KMS-11 (cell line): ENCODE measurements around the gene ASPSCR1.

Experiments used
- H2AFZ ChIP-seq: fragments of 200-600 bp; sonication (generic); 2 replicates; pipeline ENCODE4 v1.6.1; 2016; ENCODE audit warnings: antibody characterized with exemption, mixed run types, low read depth
- H3K27ac ChIP-seq: fragments of 200-600 bp; sonication (generic); 2 replicates; pipeline ENCODE4 v1.6.1; 2016; ENCODE audit warnings: mild to moderate bottlenecking, mixed run types
- H3K27me3 ChIP-seq: fragments of 200-600 bp; sonication (generic); 2 replicates; pipeline ENCODE4 v1.6.1; 2017; ENCODE audit warnings: mild to moderate bottlenecking, low read depth, mixed run types, moderate library complexity; ENCODE audit not compliant: insufficient read depth
- H3K36me3 ChIP-seq: fragments of 200-600 bp; sonication (generic); 2 replicates; pipeline ENCODE4 v1.6.1; 2017; ENCODE audit warnings: mild to moderate bottlenecking, mixed run types; ENCODE audit not compliant: insufficient read depth
- H3K4me1 ChIP-seq: fragments of 200-600 bp; sonication (generic); 2 replicates; pipeline ENCODE4 v1.6.1; 2016; ENCODE audit warnings: mild to moderate bottlenecking, low read depth, mixed run types; ENCODE audit not compliant: poor library complexity, severe bottlenecking
- H3K4me2 ChIP-seq: fragments of 200-600 bp; sonication (generic); 2 replicates; pipeline ENCODE4 v1.7.0; 2016; ENCODE audit warnings: mild to moderate bottlenecking, mixed run types
- H3K4me3 ChIP-seq: fragments of 200-600 bp; sonication (generic); IDR thresholded peaks from 2 replicates; pipeline ENCODE4 v1.6.1; 2017; ENCODE audit warnings: low read depth, low read length, mixed read lengths; ENCODE audit not compliant: insufficient read depth
- H3K79me2 ChIP-seq: fragments of 200-600 bp; sonication (generic); 2 replicates; pipeline ENCODE4 v1.6.1; 2016; ENCODE audit warnings: low read depth, mixed run types; ENCODE audit not compliant: insufficient read depth
- H3K9ac ChIP-seq: fragments of 200-600 bp; sonication (generic); 2 replicates; pipeline ENCODE4 v1.6.1; 2016; ENCODE audit warnings: mild to moderate bottlenecking, mixed run types
- H4K20me1 ChIP-seq: fragments of 200-600 bp; sonication (generic); 2 replicates; pipeline ENCODE4 v1.6.1; 2016; ENCODE audit warnings: mild to moderate bottlenecking, mixed run types; ENCODE audit not compliant: insufficient read depth
- TF ChIP-seq, protein P1 (sequence below): fragments of 200-600 bp; sonication (generic); conservative IDR thresholded peaks from 2 replicates; pipeline ENCODE4 v1.6.1; 2017; ENCODE audit warnings: low read depth, mild to moderate bottlenecking, antibody characterized with exemption, low read length, moderate library complexity, mixed read lengths

Gene ASPSCR1

DNA sequence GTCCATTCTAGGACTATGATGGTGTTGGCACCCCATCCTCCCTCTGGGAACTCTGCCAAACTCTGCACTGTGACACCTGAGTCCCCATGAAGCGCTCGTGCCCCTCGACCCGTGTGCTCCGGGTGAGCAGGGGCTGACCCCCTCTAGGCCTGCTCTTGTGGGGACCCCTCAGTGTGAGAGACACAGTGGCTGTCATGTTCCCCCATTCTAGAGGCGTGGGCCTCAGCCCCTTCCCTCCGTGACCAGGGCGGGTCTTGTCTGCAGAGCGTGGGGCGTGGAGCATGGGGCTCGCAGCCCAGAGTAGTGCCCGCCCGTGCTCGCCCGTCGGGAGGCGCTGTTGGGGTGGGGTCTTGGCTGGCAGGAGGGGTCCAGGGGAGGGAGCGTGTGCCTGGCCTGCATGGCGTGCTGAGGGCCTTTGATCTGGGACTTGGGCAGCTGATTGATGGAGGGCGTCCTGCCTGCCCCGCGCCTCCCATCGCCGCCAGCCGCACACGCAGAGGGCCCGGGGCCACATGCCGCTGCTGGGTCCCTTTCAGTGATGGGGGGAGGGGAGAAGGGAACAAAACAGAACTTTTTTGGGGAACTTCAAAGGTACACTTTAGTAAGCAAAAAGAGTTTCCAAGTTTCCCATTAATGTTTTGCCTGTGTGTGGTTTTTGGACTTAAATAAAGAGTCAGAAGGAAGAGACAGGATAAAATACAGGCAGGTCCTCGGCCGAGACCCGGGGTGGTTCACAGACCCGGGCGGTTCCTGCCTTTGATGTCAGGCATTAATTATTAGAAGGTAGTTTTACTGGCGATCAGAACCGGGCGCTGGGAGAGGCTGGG, 22.8 kb downstream of the ASPSCR1 start:
- H3K4me2 ChIP-seq: no peak overlapping the region
- no peak overlapping the region for H2AFZ ChIP-seq
- H3K79me2 ChIP-seq: no peaks in the 10 kb centered on the region
- no peaks in the 10 kb centered on the region for H3K4me1 ChIP-seq
- no peak overlapping the region for H3K27ac ChIP-seq
- no peaks in the 10 kb centered on the region for H3K27me3 ChIP-seq
- no peak overlapping the region for H3K9ac ChIP-seq
- no peak overlapping the region for H3K4me3 ChIP-seq
- TF ChIP-seq, protein P1, sequence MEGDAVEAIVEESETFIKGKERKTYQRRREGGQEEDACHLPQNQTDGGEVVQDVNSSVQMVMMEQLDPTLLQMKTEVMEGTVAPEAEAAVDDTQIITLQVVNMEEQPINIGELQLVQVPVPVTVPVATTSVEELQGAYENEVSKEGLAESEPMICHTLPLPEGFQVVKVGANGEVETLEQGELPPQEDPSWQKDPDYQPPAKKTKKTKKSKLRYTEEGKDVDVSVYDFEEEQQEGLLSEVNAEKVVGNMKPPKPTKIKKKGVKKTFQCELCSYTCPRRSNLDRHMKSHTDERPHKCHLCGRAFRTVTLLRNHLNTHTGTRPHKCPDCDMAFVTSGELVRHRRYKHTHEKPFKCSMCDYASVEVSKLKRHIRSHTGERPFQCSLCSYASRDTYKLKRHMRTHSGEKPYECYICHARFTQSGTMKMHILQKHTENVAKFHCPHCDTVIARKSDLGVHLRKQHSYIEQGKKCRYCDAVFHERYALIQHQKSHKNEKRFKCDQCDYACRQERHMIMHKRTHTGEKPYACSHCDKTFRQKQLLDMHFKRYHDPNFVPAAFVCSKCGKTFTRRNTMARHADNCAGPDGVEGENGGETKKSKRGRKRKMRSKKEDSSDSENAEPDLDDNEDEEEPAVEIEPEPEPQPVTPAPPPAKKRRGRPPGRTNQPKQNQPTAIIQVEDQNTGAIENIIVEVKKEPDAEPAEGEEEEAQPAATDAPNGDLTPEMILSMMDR: no peak
- no peaks in the 10 kb centered on the region for H4K20me1 ChIP-seq
- H3K36me3 ChIP-seq: no peaks in the 10 kb centered on the region

DNA sequence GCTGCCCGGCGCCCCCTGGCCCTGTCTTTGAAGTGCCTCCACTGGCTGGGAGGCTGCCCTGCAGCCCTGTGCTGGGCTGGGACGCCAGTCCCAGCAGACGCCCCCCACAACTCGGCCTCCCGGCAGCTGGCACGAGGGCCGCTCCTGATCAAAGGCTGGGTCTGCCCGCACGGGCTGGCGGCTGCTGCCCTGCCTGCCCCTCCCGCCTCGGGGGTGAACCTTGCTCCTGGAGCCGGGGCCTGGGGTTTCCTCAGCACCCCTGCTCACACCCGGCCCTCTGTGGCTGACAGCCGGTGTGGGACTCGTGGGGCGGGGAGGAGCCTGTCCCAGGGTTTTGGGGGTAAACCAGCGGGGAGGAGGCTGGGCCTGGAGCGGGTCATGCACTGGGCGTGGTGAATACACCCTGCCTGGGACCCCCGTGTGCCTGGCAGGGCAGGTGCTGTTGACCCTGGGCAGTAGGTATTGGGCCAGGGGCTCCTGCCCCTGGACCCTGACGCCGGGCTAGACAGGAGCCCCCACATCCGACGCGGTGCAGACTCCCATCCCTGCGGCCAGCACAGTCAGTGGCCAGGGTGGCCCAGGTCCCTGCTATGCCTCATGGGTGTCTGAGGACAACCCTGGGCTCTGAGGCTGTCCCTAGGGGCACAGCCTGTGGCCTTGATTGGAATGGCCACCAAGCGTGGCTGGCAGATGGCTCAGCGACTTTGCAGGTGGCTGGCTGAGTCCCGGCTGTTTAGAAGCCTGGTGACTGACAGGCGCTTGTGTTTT, 23.6 kb downstream of the ASPSCR1 start:
- Histone ChIP-seq H3K4me3 (no peak overlapping the region), H3K4me2 (no peak overlapping the region), H4K20me1 (no peaks in the 10 kb centered on the region), H3K4me1 (no peaks in the 10 kb centered on the region), H3K27me3 (no peaks in the 10 kb centered on the region), H3K9ac (no peak overlapping the region), H2AFZ (no peak overlapping the region), H3K27ac (no peak overlapping the region), H3K36me3 (no peaks in the 10 kb centered on the region), H3K79me2 (no peaks in the 10 kb centered on the region)
- TF ChIP-seq, protein P1: no peak

DNA sequence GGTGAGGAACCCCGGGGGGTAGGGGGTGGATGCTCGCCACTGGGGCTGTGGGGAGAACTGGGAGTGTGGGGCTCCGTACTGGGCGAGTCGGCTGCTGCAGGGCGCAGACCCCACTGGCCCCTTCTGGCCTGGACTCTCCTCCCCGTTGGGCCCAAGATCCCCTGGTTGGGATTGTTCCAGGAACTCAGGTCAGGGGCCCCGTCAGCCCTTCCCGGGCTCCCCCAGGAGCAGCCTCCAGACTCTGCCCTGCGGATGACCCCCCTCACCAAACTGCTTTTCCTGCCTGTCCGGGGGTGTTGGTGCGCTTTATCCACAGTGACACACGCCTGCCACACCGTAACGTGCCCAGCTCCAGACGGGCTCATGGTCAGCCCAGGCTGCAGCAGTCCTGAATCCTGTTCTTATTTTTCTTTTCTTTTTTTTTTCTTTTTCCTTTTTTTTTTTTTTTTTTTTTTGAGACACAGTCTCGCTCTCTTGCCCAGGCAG, 24.2 kb downstream of the ASPSCR1 start:
- Histone ChIP-seq H3K9ac (no peak overlapping the region), H2AFZ (no peak overlapping the region), H3K4me2 (no peak overlapping the region), H3K27ac (no peak overlapping the region), H3K4me3 (no peak overlapping the region), H3K36me3 (no peaks in the 10 kb centered on the region), H4K20me1 (no peaks in the 10 kb centered on the region), H3K79me2 (no peaks in the 10 kb centered on the region), H3K27me3 (no peaks in the 10 kb centered on the region), H3K4me1 (no peaks in the 10 kb centered on the region)
- TF ChIP-seq, protein P1: no peak

DNA sequence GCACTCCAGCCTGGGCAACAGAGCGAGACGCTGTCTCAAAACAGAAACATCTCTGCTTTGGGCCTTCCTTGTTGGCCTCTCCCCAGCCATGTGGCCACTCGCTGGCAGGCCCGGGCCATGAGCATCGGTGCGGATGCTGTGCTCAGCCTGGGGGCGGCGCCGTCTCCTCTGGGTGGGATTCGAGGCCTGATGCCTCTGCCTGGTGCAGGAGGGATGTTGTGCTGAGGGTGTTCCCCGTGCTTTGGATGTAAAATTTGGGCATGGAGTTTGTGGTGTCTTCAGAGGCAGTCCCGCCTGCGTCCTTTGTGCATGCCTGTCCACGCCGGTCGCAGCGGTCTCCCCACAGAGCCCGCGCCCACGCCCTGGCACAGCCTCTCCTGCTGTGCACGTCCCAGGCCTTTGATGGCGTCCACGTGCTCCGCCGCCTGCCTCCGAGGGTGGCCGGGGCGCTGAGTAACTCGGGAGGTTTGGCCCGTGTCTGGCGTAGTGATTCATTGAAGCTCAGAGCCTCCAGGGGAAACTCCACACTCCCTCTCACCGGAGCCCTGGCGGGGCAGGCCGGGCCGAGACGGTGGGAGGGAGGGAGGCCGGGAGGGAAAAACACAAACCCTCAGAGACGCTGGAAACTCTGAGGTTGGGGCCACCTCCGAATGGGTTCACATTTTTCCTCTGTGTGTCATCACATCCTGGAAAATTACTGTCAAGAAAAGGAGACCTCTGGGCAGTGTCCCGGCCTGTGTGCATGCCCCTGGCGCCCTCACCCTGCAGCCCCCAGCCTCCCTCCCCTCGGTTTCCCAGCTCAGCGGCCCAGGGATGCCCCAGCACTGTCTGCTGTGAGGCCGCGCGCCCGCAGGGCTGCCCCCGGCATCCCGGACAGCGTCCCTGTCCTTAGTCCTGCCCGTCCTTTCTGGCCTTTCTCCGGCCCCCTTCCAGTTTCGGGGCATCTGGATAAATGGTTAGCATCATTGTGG, 26.3 kb downstream of the ASPSCR1 start:
- H3K36me3 ChIP-seq: no peaks in the 10 kb centered on the region
- H3K27ac ChIP-seq: no peak overlapping the region
- H3K9ac ChIP-seq: no peak overlapping the region
- TF ChIP-seq, protein P1: no peak
- no peak overlapping the region for H2AFZ ChIP-seq
- H3K4me3 ChIP-seq: no peak overlapping the region
- H3K27me3 ChIP-seq: no peaks in the 10 kb centered on the region
- H4K20me1 ChIP-seq: no peaks in the 10 kb centered on the region
- no peaks in the 10 kb centered on the region for H3K4me1 ChIP-seq
- no peak overlapping the region for H3K4me2 ChIP-seq
- H3K79me2 ChIP-seq: no peaks in the 10 kb centered on the region
